Psoas muscle (tissue), 8 donors: Measurements from ENCODE around the gene SDE2. TPM values are rescaled to one million over a fixed set of nuclear protein-coding genes. Genes with fewer than 3 reads are reported as not detected.
"Not testable (repeated sequence)": the region's sequence is repeated elsewhere in the genome, so short reads cannot be mapped to it uniquely, and the experiment has no call there.

Experiments
- ATAC-seq, 4 donors: fragments of 200-7000 bp; cut with Tn5 transposase; one replicate each; pipeline ENCODE4 v1.9.1; 2020; ENCODE audit warnings: moderate library complexity in 3 of 4, mild to moderate bottlenecking in 2 of 4
- DNase-seq, 2 donors: peaks; one replicate each; pipeline ENCODE4 v3.0.0-alpha.2; 2020
- H3K27ac ChIP-seq: fragments of 200-600 bp; one replicate; pipeline ENCODE4 v1.8.0; 2022
- H3K27me3 ChIP-seq, 3 donors: fragments of 200-600 bp in 1 of 3; one replicate each; pipeline versions ENCODE4 v1.6.1 to v1.8.0; 2013 to 2022; ENCODE audit warnings: low read length in 2 of 3, mild to moderate bottlenecking in 2 of 3, moderate library complexity in 1 of 3; ENCODE audit not compliant: insufficient read depth in 3 of 3
- H3K36me3 ChIP-seq, 2 donors: fragments of 200-600 bp in 1 of 2; one replicate each; pipeline versions ENCODE4 v1.6.1 to v1.8.0; 2013 to 2022; ENCODE audit warnings: low read depth in 1 of 2, mild to moderate bottlenecking in 1 of 2, moderate library complexity in 1 of 2; ENCODE audit not compliant: insufficient read depth in 1 of 2
- H3K4me1 ChIP-seq: fragments of 200-600 bp; one replicate; pipeline ENCODE4 v1.8.0; 2022
- H3K4me3 ChIP-seq: fragments of 200-600 bp; one replicate; pipeline ENCODE4 v1.8.0; 2022; ENCODE audit warnings: mild to moderate bottlenecking
- H3K9me3 ChIP-seq: fragments of 200-600 bp; one replicate; pipeline ENCODE4 v1.8.0; 2022
- WGBS, 3 donors: extraction: QIAGEN DNeasy Blood & Tissue Kit; methylation state at CpG; one replicate each; pipeline versions ENCODE4 v1.1.6 to v1.1.7; 2013; 5-methylcytosine and 5-hydroxymethylcytosine counted together
- intact Hi-C, 2 donors: fragments of 100-400 bp; cut with DNase I; formaldehyde crosslinking; loops; one replicate each; pipeline versions ENCODE4 v1.11.0 to v1.14.2; 2022
- polyA plus RNA-seq, 3 donors: library from polyadenylated mRNA; stranded (reverse); fragments of 200-250 nt; gene quantifications; one replicate each; pipeline ENCODE4 v1.2.3, GENCODE V29; 2013
- total RNA-seq, 4 donors: library from RNA; stranded (reverse); fragmentation: NEBNext Ultra II Directional in 2 of 4; extraction: Animal tissue kit (Norgen Biotek cat#: 25700) in 2 of 4; gene quantifications; one replicate each; pipeline versions ENCODE4 v1.2.1 to v1.2.4, GENCODE V29; 2021 to 2023
- TF ChIP-seq, protein P1 (sequence below): fragments of 200-600 bp; IDR thresholded peaks from one replicate; pipeline ENCODE4 v1.8.0; 2022; ENCODE audit warnings: antibody characterized with exemption
- donor health status: healthy with polysubstance abuse.
- donor health status: DM: no; HTN: no; CAD: no; lungs with moderate emphysema.
- donor health status: Bipolar disorder and iron deficiency.
- donor health status: healthy.
- donor health status: DM: yes; HTN: yes; CAD: no.
- donor health status: DM: no; HTN: no; CAD: no.
- donor health status: DM: no; HTN: no; CAD: no.
- donor health status: DM: yes; HTN: yes; CAD: no.

Gene SDE2
- total and polyA plus RNA-seq, 7 donors = 8.1 to 27.7 (median 19.5) TPM

DNA sequence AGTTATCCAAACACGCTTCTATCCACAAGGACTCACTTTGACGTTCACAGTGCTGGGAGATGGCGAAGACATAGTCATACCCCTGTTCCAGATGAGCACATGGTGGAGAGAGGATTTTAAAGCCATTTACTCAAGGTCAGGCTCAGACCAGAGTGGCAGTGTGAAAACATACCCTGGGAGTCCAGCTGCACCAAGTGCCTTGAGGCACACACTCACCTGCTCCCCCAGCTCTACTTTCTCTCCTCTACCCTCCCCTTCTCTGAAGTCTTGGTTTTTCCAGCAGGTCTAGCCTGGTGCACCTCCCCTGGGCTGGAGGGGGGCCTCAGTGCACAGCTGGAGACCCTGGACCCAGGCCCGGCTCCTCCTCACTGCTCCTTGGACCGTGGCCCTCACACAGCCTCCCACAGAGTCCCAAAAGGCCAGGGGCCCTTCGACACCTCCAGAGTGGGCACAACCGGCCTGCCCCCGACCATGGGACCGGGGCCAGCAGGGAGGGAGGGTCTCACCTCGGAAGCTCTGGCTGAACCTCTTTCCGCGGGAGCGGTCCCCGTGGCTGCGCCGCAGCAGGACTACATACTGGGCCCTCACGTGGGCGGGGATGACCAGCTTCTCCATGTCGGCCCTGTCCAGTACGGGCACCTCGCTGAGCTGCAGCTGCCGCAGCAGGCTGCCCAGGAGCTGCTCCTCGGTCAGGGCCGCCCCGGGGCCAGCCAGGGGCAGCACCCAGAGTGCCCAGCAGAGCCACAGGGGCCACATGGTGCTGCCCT lies 58.6 kb downstream of the SDE2 start:
- intact Hi-C loops = no loop called here
- Histone ChIP-seq H3K4me3 (no peak overlapping the region), H3K27ac (no peak overlapping the region), H3K9me3 (no peaks in the 10 kb centered on the region), H3K36me3 (no peaks in the 10 kb centered on the region), H3K27me3 (no peaks in the 10 kb centered on the region), H3K4me1 (peaks cover 6% of the 10 kb centered on the region)
- ATAC-seq (peak in 1 of 4 donors; percentile 30), DNase-seq (no peak)
- TF ChIP-seq, protein P1, sequence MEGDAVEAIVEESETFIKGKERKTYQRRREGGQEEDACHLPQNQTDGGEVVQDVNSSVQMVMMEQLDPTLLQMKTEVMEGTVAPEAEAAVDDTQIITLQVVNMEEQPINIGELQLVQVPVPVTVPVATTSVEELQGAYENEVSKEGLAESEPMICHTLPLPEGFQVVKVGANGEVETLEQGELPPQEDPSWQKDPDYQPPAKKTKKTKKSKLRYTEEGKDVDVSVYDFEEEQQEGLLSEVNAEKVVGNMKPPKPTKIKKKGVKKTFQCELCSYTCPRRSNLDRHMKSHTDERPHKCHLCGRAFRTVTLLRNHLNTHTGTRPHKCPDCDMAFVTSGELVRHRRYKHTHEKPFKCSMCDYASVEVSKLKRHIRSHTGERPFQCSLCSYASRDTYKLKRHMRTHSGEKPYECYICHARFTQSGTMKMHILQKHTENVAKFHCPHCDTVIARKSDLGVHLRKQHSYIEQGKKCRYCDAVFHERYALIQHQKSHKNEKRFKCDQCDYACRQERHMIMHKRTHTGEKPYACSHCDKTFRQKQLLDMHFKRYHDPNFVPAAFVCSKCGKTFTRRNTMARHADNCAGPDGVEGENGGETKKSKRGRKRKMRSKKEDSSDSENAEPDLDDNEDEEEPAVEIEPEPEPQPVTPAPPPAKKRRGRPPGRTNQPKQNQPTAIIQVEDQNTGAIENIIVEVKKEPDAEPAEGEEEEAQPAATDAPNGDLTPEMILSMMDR = no peak
- WGBS, 3 donors = 43 to 66% (median 47%) methylated on average over 25 of the region's 25 CpGs

DNA sequence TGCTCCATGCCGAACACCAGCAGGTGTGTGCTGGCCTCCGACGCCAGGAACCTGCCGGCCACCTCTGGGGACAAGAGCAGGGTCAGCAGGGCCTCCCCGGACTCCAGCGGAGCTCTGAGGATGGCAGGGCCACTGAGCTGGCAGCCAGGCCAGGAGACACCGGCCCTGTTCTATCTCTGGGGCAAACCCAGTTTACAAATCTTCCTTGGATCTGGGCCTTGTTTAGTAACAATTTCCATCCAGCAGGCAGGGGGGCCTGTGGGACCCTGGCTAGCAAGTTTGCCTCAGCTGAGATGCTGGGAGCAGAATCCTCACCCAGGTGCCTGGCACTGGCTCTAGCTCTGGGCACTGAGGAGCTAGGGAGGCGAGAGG lies 59.2 kb downstream of the SDE2 start:
- intact Hi-C loops, H3K27me3 ChIP-seq, H3K4me3 ChIP-seq, ATAC-seq, H3K9me3 ChIP-seq, H3K4me1 ChIP-seq, H3K36me3 ChIP-seq, DNase-seq, H3K27ac ChIP-seq: not testable (repeated sequence)
- 60 to 72% (median 62%) methylated on average over 7 to 8 of the region's 8 CpGs for WGBS, 3 donors

DNA sequence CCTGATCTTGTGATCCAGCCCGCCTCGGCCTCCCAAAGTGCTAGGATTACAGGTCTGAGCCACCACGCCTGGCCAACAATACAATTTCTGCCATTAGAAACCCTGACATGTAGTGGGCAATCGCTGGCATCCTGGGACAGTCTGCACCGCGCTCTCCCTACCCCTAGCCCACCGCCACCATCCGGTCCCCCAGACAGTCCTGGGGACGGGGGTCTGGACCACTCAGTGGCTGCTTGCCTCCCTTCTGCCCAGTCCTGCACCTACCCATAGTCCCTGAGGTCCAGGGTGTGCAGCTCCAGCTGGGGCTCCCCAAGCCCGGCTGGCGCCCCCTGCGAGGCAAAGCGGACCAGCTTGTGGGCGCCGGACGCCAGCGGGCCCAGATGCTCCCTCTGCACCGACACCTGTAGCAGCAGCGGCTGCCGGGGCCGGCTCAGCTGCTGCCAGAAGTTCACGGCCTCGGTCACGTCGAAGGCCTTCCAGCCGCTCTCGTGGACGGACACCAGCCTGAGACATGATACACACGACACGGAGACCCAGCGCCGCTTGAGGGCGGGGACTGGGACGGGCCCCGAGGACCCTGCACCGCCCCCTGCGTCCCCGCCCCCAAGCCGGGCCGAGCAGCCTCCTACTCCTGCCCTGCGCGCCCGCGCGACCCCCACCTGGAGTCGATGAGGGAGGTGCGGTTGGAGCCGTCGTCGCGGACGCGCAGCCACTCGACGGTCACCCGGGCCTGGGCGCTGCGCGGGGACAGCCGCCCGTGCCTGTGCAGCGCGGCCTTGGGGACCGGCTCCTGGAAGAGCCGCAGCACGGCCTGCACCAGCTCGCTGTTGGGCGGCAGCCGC lies 59.8 kb downstream of the SDE2 start:
- H3K27me3 ChIP-seq, H3K4me1 ChIP-seq, H3K27ac ChIP-seq, H3K4me3 ChIP-seq, DNase-seq, H3K9me3 ChIP-seq, intact Hi-C loops, ATAC-seq, H3K36me3 ChIP-seq: not testable (repeated sequence)
- WGBS, 3 donors = 39 to 52% (median 51%) methylated on average over 32 to 62 of the region's 69 CpGs

DNA sequence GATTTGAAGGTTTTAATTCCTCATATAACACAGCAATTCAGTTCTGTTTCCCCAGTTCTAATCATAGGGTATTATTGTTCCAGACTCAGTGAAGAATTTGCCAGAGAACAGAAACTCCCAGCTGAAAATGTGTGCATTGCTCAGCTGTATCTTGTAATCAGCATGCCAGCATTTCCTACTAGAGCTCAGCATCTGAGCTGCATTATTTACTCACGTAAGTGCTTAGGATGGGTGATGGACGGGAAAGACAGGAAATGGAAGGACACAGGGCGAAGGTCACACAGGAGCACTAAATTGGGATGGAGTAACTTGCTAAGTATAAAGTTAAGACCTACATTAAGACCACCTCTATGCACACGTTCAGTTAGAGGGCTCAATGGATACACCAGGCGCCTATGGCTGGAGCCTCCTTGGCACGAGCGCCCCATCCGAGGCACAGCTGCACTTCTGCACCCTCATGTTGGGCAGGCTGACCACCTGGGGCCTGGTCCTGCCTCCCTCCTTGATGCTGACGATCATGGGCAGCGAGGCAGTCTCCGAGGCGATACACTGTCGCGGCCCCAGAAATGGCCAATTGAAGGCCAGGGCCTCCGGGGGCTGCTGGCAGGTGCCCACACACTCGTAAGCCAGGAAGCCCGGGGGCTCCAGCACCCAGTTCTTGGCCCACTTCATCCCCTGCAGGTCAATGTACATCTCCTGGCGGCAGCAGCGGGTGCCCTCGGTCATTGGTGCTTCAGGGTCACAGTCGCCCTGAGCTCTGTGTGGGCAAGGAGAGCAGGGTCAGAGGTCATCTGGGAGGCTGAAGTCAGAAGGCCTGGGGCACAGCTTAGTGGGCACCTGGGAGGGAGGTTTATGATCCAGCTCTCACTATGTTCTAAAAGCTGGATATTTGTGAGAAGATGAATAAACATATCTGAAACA lies 61.8 kb downstream of the SDE2 start:
- no peak overlapping the region for H3K27ac ChIP-seq
- WGBS, 3 donors = 91 to 93% (median 92%) methylated on average over 21 of the region's 21 CpGs
- no peaks in the 10 kb centered on the region for H3K36me3 ChIP-seq
- TF ChIP-seq, protein P1 = no peak
- H3K27me3 ChIP-seq = no peaks in the 10 kb centered on the region
- H3K4me1 ChIP-seq = peaks cover 6% of the 10 kb centered on the region
- no peak for DNase-seq
- H3K4me3 ChIP-seq = no peak overlapping the region
- intact Hi-C loops = no loop called here
- H3K9me3 ChIP-seq = no peaks in the 10 kb centered on the region
- ATAC-seq = no peak

DNA sequence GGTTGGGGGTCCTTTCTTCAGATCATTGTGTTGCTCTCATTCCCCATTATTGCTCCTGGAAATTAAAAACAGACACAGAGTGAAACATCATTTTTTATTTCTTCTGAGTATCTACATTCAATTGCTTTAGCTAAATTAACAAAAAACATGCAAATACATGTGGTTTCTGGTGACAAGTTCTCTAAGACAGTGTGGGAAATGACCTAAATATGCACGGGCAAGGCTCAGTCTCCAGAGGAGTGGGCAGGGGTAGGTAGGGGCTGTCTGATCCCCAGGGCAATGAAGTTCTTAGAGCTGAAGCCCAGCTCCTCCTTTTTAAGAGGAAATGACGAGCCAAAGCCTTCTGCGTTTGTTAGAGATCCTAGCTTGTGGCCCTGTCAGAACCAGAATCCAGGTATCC lies 62.6 kb downstream of the SDE2 start:
- 75 to 83% (median 77%) methylated on average over 3 of the region's 3 CpGs for WGBS, 3 donors
- Histone ChIP-seq H3K27ac (no peak overlapping the region), H3K9me3 (no peaks in the 10 kb centered on the region), H3K4me1 (peaks cover 5% of the 10 kb centered on the region), H3K27me3 (no peaks in the 10 kb centered on the region), H3K36me3 (no peaks in the 10 kb centered on the region), H3K4me3 (no peak overlapping the region)
- no peak for DNase-seq
- intact Hi-C loops = no loop called here
- ATAC-seq = no peak
- TF ChIP-seq, protein P1 = no peak

DNA sequence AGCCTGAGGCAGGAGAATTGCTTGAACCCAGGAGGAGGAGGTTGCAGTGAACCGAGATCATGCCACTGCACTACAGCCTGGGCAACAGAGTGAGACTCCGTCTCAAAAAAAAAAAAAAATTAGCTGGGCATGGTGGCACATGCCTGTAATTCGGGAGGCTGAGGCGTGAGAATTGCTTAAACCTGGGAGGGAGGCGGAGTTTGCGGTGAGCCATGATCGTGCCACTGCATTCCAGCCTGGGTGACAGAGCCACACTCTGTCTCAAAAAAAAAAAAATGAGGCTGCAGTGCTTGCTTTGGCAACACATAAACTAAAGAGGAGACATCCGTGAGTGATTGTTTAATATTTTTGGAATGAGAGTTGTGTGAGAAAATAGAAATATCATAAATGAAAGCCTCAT lies 63.1 kb downstream of the SDE2 start:
- H3K27me3 ChIP-seq, H3K9me3 ChIP-seq, ATAC-seq, DNase-seq, H3K27ac ChIP-seq, intact Hi-C loops, H3K4me1 ChIP-seq, H3K4me3 ChIP-seq, H3K36me3 ChIP-seq: not testable (repeated sequence)
- 74 to 80% (median 78%) methylated on average over 8 of the region's 8 CpGs for WGBS, 3 donors
